Stimulated activated CD8-positive, alpha-beta memory T cell treated with anti-CD3 and anti-CD28 coated beads, Interleukin-2, amount 100 ng/mL, for 48 hours (primary cell): ENCODE results near the gene ERC2.

Source experiments
- DNase-seq, 2 donors: peaks; one replicate each; pipeline ENCODE4 v3.0.0-alpha.2; 2020; ENCODE audit warnings: low read depth in 2 of 2

ERC2 gene

GRCh38 chr3:55749036-55749435, 719.2 kb downstream of the ERC2 start:
- DNase-seq = no peak

- DNase-seq = no peak
Observed at GRCh38 chr3:55746808-55747413, 721.4 kb downstream of the ERC2 start.

- DNase-seq = no peak
Observed at GRCh38 chr3:55742832-55743136, 725.5 kb downstream of the ERC2 start.

GRCh38 chr3:55742022-55742831, 726.0 kb downstream of the ERC2 start:
- DNase-seq = no peak

GRCh38 chr3:55737186-55737585, 731.1 kb downstream of the ERC2 start:
- DNase-seq = no peak

- no peak for DNase-seq
Observed at GRCh38 chr3:55735976-55736375, 732.3 kb downstream of the ERC2 start.

GRCh38 chr3:55731741-55732140, 736.5 kb downstream of the ERC2 start:
- DNase-seq = no peak

GRCh38 chr3:55729546-55729945, 738.7 kb downstream of the ERC2 start:
- DNase-seq = no peak

- DNase-seq = no peak
Observed at GRCh38 chr3:55728461-55729100, 739.7 kb downstream of the ERC2 start.

GRCh38 chr3:55726501-55726775, 741.8 kb downstream of the ERC2 start:
- DNase-seq = no peak

- DNase-seq = no peak
Observed at GRCh38 chr3:55725681-55726500, 742.4 kb downstream of the ERC2 start.

- DNase-seq = no peak
Observed at GRCh38 chr3:55724821-55725220, 743.4 kb downstream of the ERC2 start.

- no peak for DNase-seq
Observed at GRCh38 chr3:55724407-55724784, 743.9 kb downstream of the ERC2 start.

GRCh38 chr3:55723653-55724406, 744.4 kb downstream of the ERC2 start:
- DNase-seq = no peak

GRCh38 chr3:55721716-55722484, 746.4 kb downstream of the ERC2 start:
- no peak for DNase-seq

GRCh38 chr3:55720614-55721013, 747.7 kb downstream of the ERC2 start:
- no peak for DNase-seq

- DNase-seq = no peak
Observed at GRCh38 chr3:55719508-55719907, 748.8 kb downstream of the ERC2 start.

- no peak for DNase-seq
Observed at GRCh38 chr3:55719006-55719405, 749.3 kb downstream of the ERC2 start.

GRCh38 chr3:55718521-55718921, 749.7 kb downstream of the ERC2 start:
- no peak for DNase-seq

- no peak for DNase-seq
Observed at GRCh38 chr3:55718074-55718473, 750.2 kb downstream of the ERC2 start.

- no peak for DNase-seq
Observed at GRCh38 chr3:55717481-55717880, 750.8 kb downstream of the ERC2 start.
